Upper lobe of left lung (tissue), 6 donors: ENCODE data around the gene ARHGEF4. TPM values are rescaled to one million over a fixed set of nuclear protein-coding genes. Genes with fewer than 3 reads are reported as not detected.
A peak's percentile ranks its signal among the peaks of the same experiment; 100 is the strongest.

ENCODE experiments used
- ATAC-seq, 2 donors: fragments of 200-7000 bp; cut with Tn5 transposase; one replicate each; pipeline ENCODE4 v1.9.1; 2022; ENCODE audit warnings: mild to moderate bottlenecking in 2 of 2, moderate library complexity in 2 of 2; ENCODE audit not compliant: low FRiP score in 2 of 2
- DNase-seq, 2 donors: peaks; one replicate each; pipeline ENCODE4 v3.0.0-alpha.2; 2019 to 2020
- H3K27ac ChIP-seq, 4 donors: fragments of 200-600 bp; sonication (generic); one replicate each; pipeline ENCODE4 v1.5.1; 2016 to 2019
- H3K27me3 ChIP-seq, 4 donors: fragments of 200-600 bp; sonication (generic); one replicate each; pipeline ENCODE4 v1.5.1; 2017 to 2019
- H3K36me3 ChIP-seq, 4 donors: fragments of 200-600 bp; sonication (generic); one replicate each; pipeline ENCODE4 v1.5.1; 2016 to 2019
- H3K4me1 ChIP-seq, 4 donors: fragments of 200-600 bp; sonication (generic); one replicate each; pipeline ENCODE4 v1.5.1; 2018 to 2019
- H3K4me3 ChIP-seq, 4 donors: fragments of 200-600 bp; sonication (generic); one replicate each; pipeline ENCODE4 v1.5.1; 2017 to 2019; ENCODE audit warnings: mild to moderate bottlenecking in 2 of 4, moderate library complexity in 1 of 4
- H3K9me3 ChIP-seq, 4 donors: fragments of 200-600 bp; sonication (generic); one replicate each; pipeline ENCODE4 v1.5.1; 2018 to 2019
- CTCF ChIP-seq, 6 experiments: fragments of 450-650 bp in 4 of 6; fragments of 200-600 bp in 2 of 6; sonication (generic) in 2 of 6; IDR thresholded peaks; one replicate each; pipeline ENCODE4 v1.5.1; 2016 to 2019; ENCODE audit warnings: antibody characterized with exemption in 6 of 6
- EP300 ChIP-seq, 4 donors: sonication (generic); formaldehyde crosslinking; IDR thresholded peaks; one replicate each; pipeline ENCODE4 v1.5.1; 2017; ENCODE audit warnings: antibody characterized with exemption in 4 of 4, control low read depth in 2 of 4
- POLR2A ChIP-seq, 4 donors: fragments of 450-650 bp; IDR thresholded peaks; one replicate each; pipeline ENCODE4 v1.5.1; 2016 to 2017; ENCODE audit warnings: antibody characterized with exemption in 4 of 4, mild to moderate bottlenecking in 2 of 4
- POLR2AphosphoS5 ChIP-seq, 2 donors: sonication (generic); formaldehyde crosslinking; IDR thresholded peaks; one replicate each; pipeline ENCODE4 v1.5.1; 2017; ENCODE audit warnings: antibody characterized with exemption in 2 of 2
- WGBS, 2 donors: methylation state at CpG; one replicate each; pipeline ENCODE4 v1.1.5; 2017 to 2018; 5-methylcytosine and 5-hydroxymethylcytosine counted together
- total RNA-seq, 6 donors: library from RNA; depleted of rRNA in 4 of 6; stranded (reverse); fragments of >200 nt in 4 of 6; gene quantifications; one replicate each; pipeline versions ENCODE4 v1.1.0 to v1.2.1, GENCODE V29; 2016 to 2021
- donor health status: DM: no; HTN: no; CAD: no; lungs with moderate emphysema.
- donor health status: DM: no; HTN: yes; CAD: no; lungs with severe emphysema.

Gene ARHGEF4
- total RNA-seq, 6 donors from 2014 or later: 10.1 to 101 (median 22.5) TPM

- 70 to 75% methylated on average over 11 to 15 of the region's 15 CpGs for WGBS, 2 donors
Measured at GRCh38 chr2:130827502-130828251, 9.0 kb upstream of the ARHGEF4 start.

GRCh38 chr2:130828461-130828860 lies 8.3 kb upstream of the ARHGEF4 start:
- Histone ChIP-seq H3K9me3 (no peaks in the 10 kb centered on the region), H3K4me3 (no peak overlapping the region), H3K27ac (no peak overlapping the region), H3K27me3 (no peaks in the 10 kb centered on the region), H3K4me1 (peaks cover 0 to 4% (median 0%) of the 10 kb centered on the region in 4 donors), H3K36me3 (no peaks in the 10 kb centered on the region)
- 73 to 83% methylated on average over 1 to 5 of the region's 5 CpGs for WGBS, 2 donors
- TF ChIP-seq CTCF (IDR thresholded peaks at IDR 0.05) (no peak), POLR2A (IDR thresholded peaks at IDR 0.05) (no peak), POLR2AphosphoS5 (IDR thresholded peaks at IDR 0.05) (no peak), EP300 (IDR thresholded peaks at IDR 0.05) (no peak)
- DNase-seq (no peak), ATAC-seq (no peak)

More at GRCh38 chr2:130827502-130828251, 9.0 kb upstream of the ARHGEF4 start:
- H3K4me1 ChIP-seq: peaks cover 0 to 4% (median 0%) of the 10 kb centered on the region in 4 donors
- DNase-seq (no peak), ATAC-seq (no peak)
- H3K27ac ChIP-seq: no peak overlapping the region
- no peaks in the 10 kb centered on the region for H3K9me3 ChIP-seq
- no peaks in the 10 kb centered on the region for H3K36me3 ChIP-seq
- H3K27me3 ChIP-seq: no peaks in the 10 kb centered on the region
- no peak for TF ChIP-seq EP300 (IDR thresholded peaks at IDR 0.05)
- no peak for TF ChIP-seq POLR2A (IDR thresholded peaks at IDR 0.05)
- no peak for TF ChIP-seq CTCF (IDR thresholded peaks at IDR 0.05)
- no peak for TF ChIP-seq POLR2AphosphoS5 (IDR thresholded peaks at IDR 0.05)
- H3K4me3 ChIP-seq: no peak overlapping the region

- H3K4me3 ChIP-seq: no peak overlapping the region
- 88 to 90% methylated on average over 3 to 4 of the region's 10 CpGs for WGBS, 2 donors
- DNase-seq (peak in 1 of 2 donors; percentile 51), ATAC-seq (no peak)
- no peaks in the 10 kb centered on the region for H3K27me3 ChIP-seq
- no peaks in the 10 kb centered on the region for H3K9me3 ChIP-seq
- no peaks in the 10 kb centered on the region for H3K36me3 ChIP-seq
- TF ChIP-seq EP300 (IDR thresholded peaks at IDR 0.05) (no peak), POLR2A (IDR thresholded peaks at IDR 0.05) (no peak), CTCF (IDR thresholded peaks at IDR 0.05) (no peak), POLR2AphosphoS5 (IDR thresholded peaks at IDR 0.05) (no peak)
- peaks cover 0 to 4% (median 0%) of the 10 kb centered on the region in 4 donors for H3K4me1 ChIP-seq
- no peak overlapping the region for H3K27ac ChIP-seq
Measured at GRCh38 chr2:130829015-130829414, 7.7 kb upstream of the ARHGEF4 start.

- H3K36me3 ChIP-seq: no peaks in the 10 kb centered on the region
- 52 to 64% methylated on average over 2 of the region's 2 CpGs for WGBS, 2 donors
- H3K9me3 ChIP-seq: no peaks in the 10 kb centered on the region
- H3K27ac ChIP-seq: no peak overlapping the region
- ATAC-seq: no peak
- peaks cover 0 to 4% (median 0%) of the 10 kb centered on the region in 4 donors for H3K4me1 ChIP-seq
- no peak for TF ChIP-seq POLR2AphosphoS5 (IDR thresholded peaks at IDR 0.05)
- no peak for TF ChIP-seq CTCF (IDR thresholded peaks at IDR 0.05)
- TF ChIP-seq EP300 (IDR thresholded peaks at IDR 0.05): no peak
- no peak for TF ChIP-seq POLR2A (IDR thresholded peaks at IDR 0.05)
- no peaks in the 10 kb centered on the region for H3K27me3 ChIP-seq
- DNase-seq: no peak
- H3K4me3 ChIP-seq: no peak overlapping the region
Measured at GRCh38 chr2:130830538-130830937, 6.2 kb upstream of the ARHGEF4 start.
